Activated T-helper 9 cell treated with anti-CD3 and anti-CD28 coated beads, Interleukin-2, amount 50 U/mL, for 16 hours (primary cell): ENCODE results near the gene STX4.

Source experiments
- DNase-seq: peaks from one replicate; pipeline ENCODE4 v3.0.0-alpha.2; 2020; ENCODE audit warnings: low read depth

The STX4 gene

DNA sequence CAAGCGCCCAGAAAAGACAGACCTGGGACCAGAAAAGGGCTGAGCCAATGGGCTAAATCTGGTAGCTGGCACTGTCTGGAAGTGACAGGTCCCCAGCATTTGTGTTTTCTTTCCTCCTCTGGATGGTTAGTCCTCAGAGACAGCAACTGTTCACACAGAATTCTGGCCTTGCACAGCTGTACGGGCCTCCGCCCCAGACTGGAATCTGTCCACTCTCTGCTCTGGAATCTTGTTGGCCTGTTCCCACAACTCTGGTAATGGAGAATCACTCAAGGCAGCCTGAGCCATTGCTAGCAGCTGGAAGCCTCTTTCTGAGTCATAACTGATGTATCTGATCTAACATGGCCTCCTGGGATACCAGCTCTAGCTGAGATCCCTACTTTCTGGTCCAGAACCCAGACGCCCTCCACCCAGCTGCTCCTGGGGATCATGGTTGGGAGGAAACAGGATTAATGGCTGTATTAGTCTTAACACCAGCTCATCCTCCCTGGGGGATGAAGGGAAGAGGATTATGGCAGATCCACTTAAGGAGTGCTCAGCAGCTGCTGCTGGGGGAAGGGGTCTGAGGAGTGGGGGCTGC lies 31.6 kb downstream of the STX4 start:
- no peak for DNase-seq

DNA sequence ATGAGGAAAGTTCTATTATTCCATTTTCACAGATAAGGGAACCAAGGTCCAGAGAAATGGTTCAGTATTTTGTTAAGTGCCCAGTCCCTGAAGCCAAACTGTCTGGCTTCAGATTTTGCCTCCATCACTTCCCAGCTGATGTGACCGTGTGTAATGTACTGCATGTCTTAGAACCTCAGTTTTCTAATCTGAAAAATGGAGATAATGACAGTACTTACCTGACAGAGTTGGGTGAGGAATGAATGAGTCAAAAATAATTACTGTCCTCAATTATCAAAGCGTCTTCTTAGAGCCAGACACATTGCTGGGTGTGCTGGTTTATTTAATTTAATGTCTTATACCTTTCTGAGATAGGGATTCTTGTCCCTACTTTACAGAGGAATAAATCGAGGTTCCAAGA lies 34.0 kb downstream of the STX4 start:
- no peak for DNase-seq

DNA sequence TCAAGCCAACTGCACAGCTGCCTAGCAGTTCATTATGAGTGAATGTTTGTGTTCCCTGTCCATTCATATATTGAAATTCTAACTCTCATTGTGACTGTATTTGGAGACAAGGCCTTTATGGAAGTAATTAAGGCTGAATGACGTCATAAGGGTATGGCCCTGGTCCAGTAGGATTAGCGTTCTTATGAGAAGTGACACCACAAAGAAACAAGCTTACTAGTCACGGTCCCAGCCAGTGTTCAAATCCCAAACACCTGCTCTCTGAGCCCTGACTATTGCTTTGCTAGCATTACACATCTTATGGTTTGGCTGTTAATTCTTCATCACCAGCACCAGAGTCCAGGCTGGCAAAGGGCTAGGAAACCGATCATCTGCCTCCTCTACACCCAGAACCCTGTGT lies 38.5 kb downstream of the STX4 start:
- DNase-seq: no peak

DNA sequence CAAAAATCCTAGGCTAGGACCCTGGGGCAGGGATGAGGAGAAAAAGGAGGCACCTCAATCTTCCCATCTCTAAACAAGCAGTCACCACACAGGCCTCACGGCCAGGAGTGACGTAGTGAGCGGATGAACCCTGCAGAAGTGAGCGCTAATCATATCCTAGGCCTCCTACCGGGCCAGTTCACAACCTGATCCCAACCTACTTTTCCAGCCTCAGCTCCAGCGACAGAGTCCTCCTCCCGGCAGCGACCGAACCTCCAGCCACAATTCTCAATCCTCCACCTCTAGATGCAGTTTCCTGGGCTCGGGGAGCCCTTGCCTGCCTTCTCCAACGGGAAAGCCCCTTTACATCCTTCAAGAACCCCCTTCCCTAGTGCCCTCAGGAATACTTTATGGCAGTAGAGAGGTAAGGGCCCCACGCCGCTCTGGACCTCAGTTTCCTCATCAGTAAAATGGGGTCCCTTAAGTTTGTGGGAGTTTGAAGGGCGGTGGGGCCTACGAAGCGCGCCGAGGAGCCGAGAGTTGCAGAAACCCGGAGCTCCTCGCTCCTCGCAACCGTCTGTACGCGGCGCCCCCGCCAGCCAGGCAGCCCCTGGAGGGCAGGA lies 39.3 kb downstream of the STX4 start:
- no peak for DNase-seq

DNA sequence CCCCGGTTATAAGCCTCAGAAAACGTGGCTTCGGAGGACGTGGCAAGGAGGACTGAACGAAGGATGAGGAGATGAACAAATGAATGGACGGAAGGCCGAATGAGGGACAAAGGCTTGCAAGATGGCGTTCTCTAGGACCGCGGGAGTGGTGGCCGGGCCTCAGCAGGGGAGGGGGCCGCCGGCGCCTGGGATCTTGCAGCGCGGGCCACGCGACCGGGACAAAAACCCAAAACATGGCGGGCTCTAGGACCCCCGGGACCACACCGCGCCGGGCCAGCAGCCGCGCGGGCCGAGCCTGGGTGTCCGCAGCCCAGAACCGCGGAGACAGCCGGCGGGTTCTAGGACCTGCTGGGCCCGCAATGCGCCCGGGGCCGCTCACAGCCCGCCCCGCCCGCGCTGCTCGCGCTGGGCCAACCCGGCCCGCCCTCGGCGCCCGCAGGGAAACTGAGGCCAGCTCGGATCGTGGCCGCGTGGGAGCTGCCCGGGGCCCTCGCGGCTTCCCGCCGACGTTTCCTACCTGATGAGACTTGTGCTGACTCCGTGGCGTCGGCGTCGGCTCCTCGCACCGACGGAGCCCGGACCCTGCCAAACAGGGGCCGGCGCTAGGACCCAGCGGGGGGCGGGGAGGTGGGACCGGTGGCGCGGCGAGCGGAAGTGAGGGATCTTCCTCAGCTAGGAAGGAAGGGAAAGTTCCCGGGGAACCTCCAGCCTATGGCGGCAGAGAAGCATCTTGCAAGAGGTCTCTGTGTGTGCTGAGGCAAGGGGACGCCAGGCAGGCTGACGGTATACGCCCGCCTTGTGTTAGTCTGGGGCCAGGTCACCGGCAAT lies 40.0 kb downstream of the STX4 start:
- DNase-seq: peak; percentile 80

DNA sequence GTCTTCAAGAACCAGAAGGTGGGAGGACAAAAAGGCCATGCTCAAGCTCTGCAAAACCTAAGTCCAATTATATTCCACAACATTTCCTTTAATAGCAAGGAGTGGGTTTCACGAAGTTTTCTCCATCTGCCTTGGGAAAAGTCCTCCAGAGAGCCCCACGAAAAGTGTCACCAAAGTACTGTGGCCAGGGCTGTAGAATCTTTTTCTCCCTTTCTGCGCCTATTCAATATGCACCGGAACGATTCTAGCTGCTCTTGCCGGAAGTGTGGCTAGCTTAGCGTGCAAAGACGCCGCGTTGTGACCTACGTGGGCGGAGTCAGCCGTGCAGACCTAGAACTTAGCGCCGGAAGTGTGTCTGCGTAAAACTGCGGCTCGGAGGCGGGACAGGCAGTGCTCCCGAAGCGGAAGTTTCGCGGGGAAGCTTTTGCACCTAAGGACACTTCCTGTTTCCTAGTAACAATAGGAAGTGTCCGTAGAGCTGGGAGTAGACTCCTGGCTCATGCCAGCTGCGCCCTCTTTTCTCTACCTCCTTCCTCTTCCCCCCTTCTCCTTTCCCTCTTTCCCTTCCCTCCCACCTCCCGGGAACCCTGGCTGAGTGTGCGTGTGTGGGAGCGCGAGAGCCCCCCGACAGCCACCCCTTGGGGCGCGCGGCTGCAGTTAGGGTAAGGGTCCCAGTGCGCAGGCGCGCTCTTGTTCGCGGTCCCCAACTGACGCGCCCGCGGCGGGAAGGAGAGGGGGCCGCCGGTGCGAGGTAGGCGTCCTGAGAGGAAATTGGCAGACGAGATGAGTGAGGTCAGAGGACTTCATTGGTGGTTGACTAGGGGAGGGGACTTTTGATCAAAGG lies 40.8 kb downstream of the STX4 start, which contains the start of the genes ZNF646 and ZNF668:
Gene ZNF646, plus strand, starts transcription at position 453 of the 844 bp plus-strand sequence. CDS start 1,903 bp downstream, outside the sequence.
Gene ZNF668, minus strand, starts transcription at position 271 of the 844 bp plus-strand sequence. CDS start 9,781 bp downstream, outside the sequence.
- peak; percentile 96 for DNase-seq

DNA sequence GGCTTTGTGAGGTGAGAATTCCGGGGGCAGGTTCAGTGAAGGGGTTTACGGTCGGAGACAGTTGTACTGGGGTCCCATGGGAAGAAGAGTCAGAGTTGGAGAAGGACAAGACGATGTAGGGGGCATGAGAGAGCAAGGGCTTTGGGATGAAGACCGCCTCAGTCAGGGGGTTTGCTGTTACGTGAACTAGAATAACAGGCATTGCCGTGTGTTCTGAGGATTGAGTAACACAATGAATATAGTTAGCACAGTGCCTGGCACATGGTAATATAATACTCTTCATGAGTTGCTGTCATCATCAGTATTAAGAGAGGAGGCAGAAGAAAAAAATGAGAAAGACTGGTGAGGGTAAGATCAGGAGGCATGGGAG lies 41.4 kb downstream of the STX4 start:
- DNase-seq: no peak

DNA sequence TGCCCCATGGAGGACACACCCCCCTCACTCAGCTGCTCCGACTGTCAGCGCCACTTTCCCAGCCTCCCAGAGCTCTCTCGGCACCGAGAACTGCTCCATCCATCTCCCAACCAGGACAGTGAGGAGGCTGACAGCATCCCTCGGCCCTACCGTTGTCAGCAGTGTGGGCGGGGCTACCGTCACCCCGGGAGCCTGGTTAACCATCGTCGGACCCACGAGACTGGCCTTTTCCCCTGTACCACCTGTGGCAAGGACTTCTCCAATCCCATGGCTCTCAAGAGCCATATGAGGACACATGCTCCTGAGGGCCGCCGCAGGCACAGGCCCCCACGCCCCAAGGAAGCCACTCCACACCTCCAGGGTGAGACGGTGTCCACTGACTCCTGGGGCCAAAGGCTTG lies 43.0 kb downstream of the STX4 start:
- no peak for DNase-seq

DNA sequence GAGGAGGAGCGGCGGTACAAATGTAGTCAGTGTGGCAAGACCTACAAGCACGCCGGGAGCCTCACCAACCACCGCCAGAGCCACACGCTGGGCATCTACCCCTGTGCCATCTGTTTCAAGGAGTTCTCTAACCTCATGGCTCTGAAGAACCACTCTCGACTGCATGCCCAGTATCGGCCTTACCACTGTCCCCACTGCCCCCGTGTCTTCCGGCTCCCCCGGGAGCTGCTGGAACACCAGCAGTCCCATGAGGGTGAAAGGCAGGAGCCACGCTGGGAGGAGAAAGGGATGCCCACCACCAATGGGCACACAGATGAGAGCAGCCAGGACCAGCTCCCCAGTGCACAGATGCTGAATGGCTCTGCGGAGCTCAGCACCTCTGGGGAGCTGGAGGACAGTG lies 43.7 kb downstream of the STX4 start:
- DNase-seq: no peak

DNA sequence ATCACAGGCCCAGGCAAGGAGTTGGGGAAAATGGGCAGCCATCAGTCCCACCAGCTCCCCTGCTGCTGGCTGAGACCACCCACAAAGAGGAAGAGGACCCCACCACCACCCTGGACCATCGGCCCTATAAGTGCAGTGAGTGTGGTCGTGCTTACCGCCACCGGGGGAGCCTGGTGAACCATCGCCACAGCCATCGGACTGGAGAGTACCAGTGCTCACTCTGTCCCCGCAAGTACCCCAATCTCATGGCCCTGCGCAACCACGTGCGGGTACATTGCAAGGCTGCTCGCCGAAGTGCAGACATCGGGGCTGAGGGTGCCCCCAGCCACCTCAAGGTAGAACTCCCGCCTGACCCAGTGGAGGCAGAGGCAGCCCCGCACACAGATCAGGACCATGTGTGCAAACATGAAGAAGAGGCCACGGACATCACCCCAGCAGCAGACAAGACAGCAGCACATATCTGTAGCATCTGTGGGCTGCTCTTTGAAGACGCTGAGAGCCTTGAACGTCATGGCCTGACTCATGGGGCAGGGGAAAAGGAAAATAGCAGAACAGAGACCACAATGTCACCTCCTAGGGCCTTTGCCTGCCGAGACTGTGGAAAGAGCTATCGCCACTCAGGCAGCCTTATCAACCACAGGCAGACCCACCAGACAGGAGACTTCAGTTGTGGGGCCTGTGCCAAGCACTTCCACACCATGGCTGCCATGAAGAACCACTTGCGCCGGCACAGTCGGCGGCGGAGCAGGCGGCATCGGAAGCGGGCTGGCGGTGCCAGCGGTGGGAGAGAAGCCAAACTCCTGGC lies 44.4 kb downstream of the STX4 start:
- DNase-seq: no peak

DNA sequence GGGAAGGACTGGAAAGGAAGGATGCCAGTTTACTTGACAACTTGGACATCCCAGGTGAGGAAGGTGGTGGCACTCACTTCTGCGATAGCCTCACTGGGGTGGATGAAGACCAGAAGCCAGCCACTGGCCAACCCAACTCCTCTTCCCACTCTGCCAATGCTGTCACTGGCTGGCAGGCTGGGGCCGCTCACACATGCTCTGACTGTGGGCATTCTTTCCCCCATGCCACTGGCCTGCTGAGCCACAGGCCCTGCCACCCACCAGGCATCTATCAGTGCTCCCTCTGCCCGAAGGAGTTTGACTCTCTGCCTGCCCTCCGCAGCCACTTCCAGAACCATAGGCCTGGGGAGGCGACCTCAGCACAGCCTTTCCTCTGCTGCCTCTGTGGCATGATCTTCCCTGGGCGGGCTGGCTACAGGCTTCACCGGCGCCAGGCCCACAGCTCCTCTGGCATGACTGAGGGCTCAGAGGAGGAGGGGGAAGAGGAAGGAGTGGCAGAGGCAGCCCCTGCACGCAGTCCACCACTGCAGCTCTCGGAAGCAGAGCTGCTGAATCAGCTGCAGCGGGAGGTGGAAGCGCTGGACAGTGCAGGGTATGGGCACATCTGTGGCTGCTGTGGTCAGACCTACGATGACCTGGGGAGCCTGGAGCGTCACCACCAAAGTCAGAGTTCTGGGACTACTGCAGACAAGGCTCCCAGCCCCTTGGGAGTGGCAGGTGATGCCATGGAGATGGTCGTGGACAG lies 45.4 kb downstream of the STX4 start:
- no peak for DNase-seq

DNA sequence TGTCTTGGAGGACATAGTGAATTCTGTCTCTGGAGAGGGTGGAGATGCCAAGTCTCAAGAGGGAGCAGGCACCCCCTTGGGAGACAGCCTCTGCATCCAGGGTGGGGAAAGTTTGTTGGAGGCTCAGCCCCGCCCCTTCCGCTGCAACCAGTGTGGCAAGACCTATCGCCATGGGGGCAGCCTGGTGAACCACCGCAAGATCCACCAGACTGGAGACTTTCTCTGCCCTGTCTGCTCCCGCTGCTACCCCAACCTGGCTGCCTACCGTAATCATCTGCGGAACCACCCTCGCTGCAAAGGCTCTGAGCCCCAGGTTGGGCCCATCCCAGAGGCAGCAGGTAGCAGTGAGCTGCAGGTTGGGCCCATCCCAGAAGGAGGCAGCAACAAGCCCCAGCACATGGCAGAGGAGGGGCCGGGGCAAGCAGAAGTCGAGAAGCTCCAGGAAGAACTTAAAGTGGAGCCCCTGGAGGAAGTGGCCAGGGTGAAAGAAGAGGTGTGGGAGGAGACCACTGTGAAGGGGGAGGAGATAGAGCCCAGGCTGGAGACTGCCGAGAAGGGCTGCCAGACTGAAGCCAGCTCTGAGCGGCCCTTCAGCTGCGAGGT lies 46.1 kb downstream of the STX4 start:
- DNase-seq: no peak

DNA sequence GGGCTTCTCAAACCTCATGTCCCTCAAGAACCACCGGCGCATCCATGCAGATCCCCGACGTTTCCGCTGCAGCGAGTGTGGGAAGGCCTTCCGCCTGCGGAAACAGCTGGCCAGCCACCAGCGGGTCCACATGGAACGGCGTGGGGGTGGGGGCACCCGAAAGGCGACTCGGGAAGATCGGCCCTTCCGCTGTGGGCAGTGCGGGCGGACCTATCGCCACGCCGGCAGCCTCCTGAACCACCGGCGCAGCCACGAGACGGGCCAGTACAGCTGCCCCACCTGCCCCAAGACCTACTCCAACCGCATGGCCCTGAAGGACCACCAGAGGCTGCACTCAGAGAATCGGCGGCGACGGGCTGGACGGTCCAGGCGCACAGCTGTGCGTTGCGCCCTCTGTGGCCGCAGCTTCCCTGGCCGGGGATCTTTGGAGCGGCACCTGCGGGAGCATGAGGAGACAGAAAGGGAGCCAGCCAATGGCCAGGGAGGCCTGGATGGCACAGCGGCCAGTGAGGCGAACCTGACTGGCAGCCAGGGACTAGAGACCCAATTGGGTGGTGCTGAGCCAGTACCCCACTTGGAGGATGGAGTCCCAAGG lies 46.8 kb downstream of the STX4 start:
- no peak for DNase-seq

DNA sequence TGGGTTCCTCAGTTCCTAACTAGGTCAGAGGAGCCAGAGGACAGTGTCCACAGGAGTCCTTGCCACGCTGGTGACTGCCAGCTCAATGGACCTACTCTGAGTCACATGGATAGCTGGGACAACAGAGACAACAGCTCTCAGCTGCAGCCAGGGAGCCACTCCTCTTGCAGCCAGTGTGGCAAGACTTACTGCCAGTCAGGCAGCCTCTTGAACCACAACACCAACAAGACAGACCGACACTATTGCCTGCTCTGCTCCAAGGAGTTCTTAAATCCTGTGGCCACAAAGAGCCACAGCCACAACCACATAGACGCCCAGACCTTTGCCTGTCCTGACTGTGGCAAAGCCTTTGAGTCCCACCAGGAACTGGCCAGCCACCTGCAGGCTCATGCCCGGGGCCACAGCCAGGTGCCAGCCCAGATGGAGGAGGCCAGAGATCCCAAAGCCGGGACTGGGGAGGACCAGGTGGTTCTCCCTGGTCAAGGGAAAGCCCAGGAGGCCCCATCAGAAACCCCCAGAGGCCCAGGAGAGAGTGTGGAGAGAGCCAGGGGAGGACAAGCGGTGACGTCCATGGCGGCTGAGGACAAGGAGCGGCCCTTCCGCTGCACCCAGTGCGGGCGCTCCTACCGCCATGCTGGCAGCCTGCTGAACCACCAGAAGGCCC lies 47.5 kb downstream of the STX4 start:
- DNase-seq: no peak

DNA sequence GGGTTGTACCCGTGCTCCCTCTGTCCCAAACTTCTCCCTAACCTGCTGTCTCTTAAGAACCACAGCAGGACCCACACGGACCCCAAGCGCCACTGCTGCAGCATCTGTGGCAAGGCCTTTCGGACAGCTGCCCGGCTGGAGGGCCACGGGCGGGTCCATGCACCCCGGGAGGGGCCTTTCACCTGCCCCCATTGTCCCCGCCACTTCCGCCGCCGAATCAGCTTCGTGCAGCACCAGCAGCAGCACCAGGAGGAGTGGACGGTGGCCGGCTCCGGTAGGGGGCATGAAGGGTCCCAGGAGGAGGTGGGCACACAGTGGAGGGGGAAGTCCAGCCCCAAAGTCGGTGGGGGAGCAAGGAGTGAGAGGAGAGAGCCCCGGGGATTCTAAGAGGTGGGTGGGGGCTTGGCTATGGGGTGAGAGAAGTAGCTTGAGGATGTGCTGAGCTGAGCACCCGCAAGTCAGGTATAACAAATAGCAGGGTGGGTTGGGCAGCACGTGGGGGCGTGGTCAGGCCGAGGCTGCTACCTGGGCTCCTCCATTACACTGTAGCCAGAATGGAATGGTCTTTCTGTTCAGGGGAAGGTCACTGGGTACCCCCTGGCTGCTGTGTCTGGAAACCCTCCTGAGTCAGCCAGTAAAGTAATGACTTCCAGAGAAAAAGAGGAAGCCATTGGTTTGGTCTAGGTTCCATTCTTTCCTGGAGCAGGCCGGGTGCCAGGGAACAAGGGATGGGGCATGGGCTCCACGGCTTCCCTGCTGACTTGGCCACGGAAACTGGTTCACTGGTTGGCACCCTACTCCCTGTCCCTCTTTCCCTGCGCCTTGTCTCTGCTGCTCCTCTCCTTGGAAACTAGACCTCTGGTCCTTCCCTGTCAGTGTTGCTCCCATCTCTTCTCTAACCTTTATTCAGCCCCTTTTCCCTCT lies 48.3 kb downstream of the STX4 start:
- no peak for DNase-seq

DNA sequence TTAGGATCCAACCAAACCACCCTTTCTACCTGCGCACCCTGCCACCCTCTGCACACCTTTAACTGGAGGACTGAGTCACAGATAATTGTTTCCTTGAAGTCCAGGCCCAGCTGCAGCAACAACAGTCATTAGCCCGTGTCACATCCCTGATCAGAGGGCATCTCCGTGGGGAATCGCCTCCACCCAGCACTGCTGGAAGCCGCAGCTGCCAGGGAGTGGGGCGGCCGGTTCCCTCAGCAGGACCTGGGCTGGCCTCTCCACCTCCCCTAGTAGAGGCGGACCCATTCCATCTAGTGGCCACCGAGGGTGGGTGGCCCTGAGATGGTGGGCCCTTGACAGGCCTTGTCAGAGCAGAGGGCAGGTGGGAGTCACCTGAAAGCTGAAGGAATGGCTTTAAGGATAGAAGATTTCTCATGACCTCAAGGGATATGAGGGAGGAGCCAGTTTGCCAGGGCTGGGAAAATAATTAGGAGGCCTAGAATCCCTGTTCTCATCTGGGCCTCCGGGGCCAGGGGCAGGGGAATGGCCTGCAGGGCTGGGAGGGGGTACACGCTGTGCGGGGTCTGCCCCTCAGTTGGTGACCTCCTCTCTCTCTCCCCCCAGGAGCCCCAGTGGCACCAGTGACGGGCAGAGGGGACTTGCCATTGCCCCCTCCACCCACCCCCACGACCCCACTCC lies 49.1 kb downstream of the STX4 start:
- no peak for DNase-seq

DNA sequence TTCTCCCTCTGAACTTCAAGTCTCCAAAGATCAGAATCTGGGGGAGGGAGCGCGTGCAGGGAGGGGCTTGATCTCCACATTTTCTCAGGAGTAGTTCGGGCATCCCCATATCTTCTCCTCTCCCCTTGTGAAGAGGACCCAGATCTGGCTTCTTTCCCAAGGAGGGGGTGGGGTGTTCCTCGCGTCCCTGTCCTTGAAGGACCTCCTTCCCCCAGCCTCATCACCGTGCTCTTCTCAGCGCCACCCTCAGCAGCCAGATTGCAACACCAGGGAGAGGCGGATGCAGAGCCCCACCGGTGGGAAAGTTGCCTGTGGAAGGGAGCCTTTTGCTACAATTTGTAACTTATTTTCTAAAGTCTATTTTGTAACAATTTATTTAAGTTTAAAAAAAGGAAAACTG lies 49.7 kb downstream of the STX4 start:
- DNase-seq: no peak

DNA sequence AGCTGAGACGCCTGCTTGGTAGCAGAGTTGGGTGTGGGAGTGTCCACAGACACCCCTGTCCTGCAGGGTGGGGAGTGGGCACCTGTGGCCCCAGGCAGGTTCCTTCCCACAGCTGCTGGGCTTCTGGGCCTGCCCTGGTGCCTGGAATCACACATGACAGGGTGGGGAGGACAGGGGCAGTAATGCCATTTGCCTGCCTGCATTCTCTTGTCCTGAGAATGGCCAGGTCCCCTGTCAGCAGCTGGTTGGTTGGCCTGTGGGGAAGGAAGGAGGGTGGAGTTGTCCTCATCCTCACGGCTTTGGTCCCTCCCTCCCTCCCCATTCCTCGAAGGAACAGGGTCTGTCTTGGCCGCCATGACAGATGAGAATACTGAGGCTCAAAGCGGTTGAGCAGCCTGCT lies 50.2 kb downstream of the STX4 start:
- no peak for DNase-seq
